Neural progenitor cell (in vitro differentiated cells): ENCODE measurements around the gene NOX3. TPM values are rescaled to one million over a fixed set of nuclear protein-coding genes. Genes with fewer than 3 reads are reported as not detected.
"Not testable (repeated sequence)": the region's sequence is repeated elsewhere in the genome, so short reads cannot be mapped to it uniquely, and the experiment has no call there.

Experiments
- DNase-seq: peaks from one replicate; pipeline ENCODE4 v3.0.0-alpha.2; 2016; ENCODE audit warnings: low spot score
- H2AFZ ChIP-seq: fragments of 200-600 bp; sonication (generic); replicated peaks from 2 replicates; pipeline ENCODE4 v1.6.1; 2016; ENCODE audit warnings: antibody characterized with exemption
- H3F3A ChIP-seq: fragments of 200-600 bp; sonication (generic); 2 replicates; pipeline ENCODE4 v1.6.1; 2016; ENCODE audit warnings: antibody characterized with exemption, low read depth
- H3K27ac ChIP-seq: fragments of 200-600 bp; sonication (generic); 2 replicates; pipeline ENCODE4 v1.5.1; 2016; ENCODE audit warnings: mild to moderate bottlenecking
- H3K27me3 ChIP-seq: fragments of 200-600 bp; sonication (generic); 2 replicates; pipeline ENCODE4 v1.6.1; 2016; ENCODE audit warnings: mild to moderate bottlenecking, moderate library complexity
- H3K36me3 ChIP-seq: fragments of 200-600 bp; sonication (generic); 2 replicates; pipeline ENCODE4 v1.5.1; 2016
- H3K4me1 ChIP-seq: fragments of 200-600 bp; sonication (generic); 2 replicates; pipeline ENCODE4 v1.6.1; 2016; ENCODE audit warnings: mixed run types
- H3K4me2 ChIP-seq: fragments of 200-600 bp; sonication (generic); 2 replicates; pipeline ENCODE4 v1.6.1; 2016
- H3K4me3 ChIP-seq: fragments of 200-600 bp; sonication (generic); 2 replicates; pipeline ENCODE4 v1.5.1; 2016
- H3K79me2 ChIP-seq: fragments of 200-600 bp; sonication (generic); 2 replicates; pipeline ENCODE4 v1.6.1; 2016; ENCODE audit warnings: low read depth
- H3K9ac ChIP-seq: fragments of 200-600 bp; sonication (generic); 2 replicates; pipeline ENCODE4 v1.6.1; 2016
- H3K9me3 ChIP-seq: fragments of 200-600 bp; sonication (generic); 2 replicates; pipeline ENCODE4 v1.5.1; 2016; ENCODE audit warnings: low read depth
- H4K20me1 ChIP-seq: fragments of 200-600 bp; sonication (generic); 2 replicates; pipeline ENCODE4 v1.6.1; 2016; ENCODE audit warnings: low read depth
- H3K27ac Mint-ChIP-seq: 3 replicates; pipeline ENCODE4 v1.8.0; 2021; ENCODE audit warnings: mixed read lengths
- H3K27me3 Mint-ChIP-seq: 2 replicates; pipeline ENCODE4 v1.8.0; 2022; ENCODE audit warnings: low read depth, mild to moderate bottlenecking, inconsistent platforms, moderate library complexity, mixed read lengths; ENCODE audit not compliant: insufficient read depth
- H3K36me3 Mint-ChIP-seq: 3 replicates; pipeline ENCODE4 v1.8.0; 2021; ENCODE audit warnings: mixed read lengths
- H3K4me1 Mint-ChIP-seq: 3 replicates; pipeline ENCODE4 v1.8.0; 2021; ENCODE audit warnings: mixed read lengths
- H3K4me3 Mint-ChIP-seq: 3 replicates; pipeline ENCODE4 v1.8.0; 2021; ENCODE audit warnings: mild to moderate bottlenecking, moderate library complexity, mixed read lengths
- H3K9me3 Mint-ChIP-seq: 3 replicates; pipeline ENCODE4 v1.8.0; 2020; ENCODE audit warnings: mixed read lengths
- EZH2 ChIP-seq: fragments of 200-600 bp; sonication (generic); IDR thresholded peaks from 2 replicates; pipeline ENCODE4 v1.6.1; 2017; ENCODE audit warnings: antibody characterized with exemption, mild to moderate bottlenecking, moderate library complexity
- EZH2phosphoT487 ChIP-seq: fragments of 200-600 bp; sonication (generic); IDR thresholded peaks from 2 replicates; pipeline ENCODE4 v1.6.1; 2017; ENCODE audit warnings: antibody characterized with exemption
- total RNA-seq: library from RNA; depleted of rRNA; stranded (reverse); fragments of >200 nt; gene quantifications from 2 replicates; pipeline ENCODE4 v1.2.3, GENCODE V29; 2015; ENCODE audit warnings: low replicate concordance
- TF ChIP-seq, protein P1 (sequence below): fragments of 200-600 bp; sonication (generic); IDR thresholded peaks from 2 replicates; pipeline ENCODE4 v1.5.1; 2017; ENCODE audit warnings: antibody characterized with exemption, mild to moderate bottlenecking

Gene NOX3
- total RNA-seq, 1 donor from 2014 or later = not detected

DNA sequence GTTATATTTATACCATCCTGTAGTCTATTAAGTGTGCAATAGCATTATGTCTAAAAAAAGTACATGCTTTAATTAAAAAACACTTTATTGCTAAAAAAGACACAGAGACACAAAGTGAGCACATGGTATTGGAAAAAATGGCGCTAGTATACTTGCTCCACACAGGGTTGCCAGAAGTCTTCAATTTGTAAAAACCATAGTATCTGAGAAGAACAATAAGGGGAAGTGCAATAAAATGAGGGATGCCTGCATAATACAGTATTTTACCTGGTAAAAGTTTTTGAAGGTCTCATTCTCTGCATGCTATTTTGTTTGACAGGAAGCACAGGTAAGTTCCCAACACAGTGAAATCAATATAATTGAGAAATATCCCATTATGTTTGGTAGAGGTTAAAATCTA, 1.6 kb downstream of the NOX3 start:
- Histone ChIP-seq H3K9me3 (no peaks in the 10 kb centered on the region), H3K27ac (no peak overlapping the region), H3K36me3 (no peaks in the 10 kb centered on the region), H4K20me1 (no peaks in the 10 kb centered on the region), H3K4me2 (no peak overlapping the region), H3F3A (peaks cover 3% of the 10 kb centered on the region), H3K4me1 (peaks cover 28% of the 10 kb centered on the region), H3K79me2 (no peaks in the 10 kb centered on the region), H2AFZ (no peak overlapping the region), H3K27me3 (no peaks in the 10 kb centered on the region), H3K4me3 (no peak overlapping the region), H3K9ac (no peak overlapping the region)
- H3K27me3 Mint-ChIP-seq = peaks cover 2% of the 10 kb centered on the region
- DNase-seq = no peak
- H3K27ac Mint-ChIP-seq = no peak overlapping the region
- no peak for TF ChIP-seq EZH2
- TF ChIP-seq, protein P1, sequence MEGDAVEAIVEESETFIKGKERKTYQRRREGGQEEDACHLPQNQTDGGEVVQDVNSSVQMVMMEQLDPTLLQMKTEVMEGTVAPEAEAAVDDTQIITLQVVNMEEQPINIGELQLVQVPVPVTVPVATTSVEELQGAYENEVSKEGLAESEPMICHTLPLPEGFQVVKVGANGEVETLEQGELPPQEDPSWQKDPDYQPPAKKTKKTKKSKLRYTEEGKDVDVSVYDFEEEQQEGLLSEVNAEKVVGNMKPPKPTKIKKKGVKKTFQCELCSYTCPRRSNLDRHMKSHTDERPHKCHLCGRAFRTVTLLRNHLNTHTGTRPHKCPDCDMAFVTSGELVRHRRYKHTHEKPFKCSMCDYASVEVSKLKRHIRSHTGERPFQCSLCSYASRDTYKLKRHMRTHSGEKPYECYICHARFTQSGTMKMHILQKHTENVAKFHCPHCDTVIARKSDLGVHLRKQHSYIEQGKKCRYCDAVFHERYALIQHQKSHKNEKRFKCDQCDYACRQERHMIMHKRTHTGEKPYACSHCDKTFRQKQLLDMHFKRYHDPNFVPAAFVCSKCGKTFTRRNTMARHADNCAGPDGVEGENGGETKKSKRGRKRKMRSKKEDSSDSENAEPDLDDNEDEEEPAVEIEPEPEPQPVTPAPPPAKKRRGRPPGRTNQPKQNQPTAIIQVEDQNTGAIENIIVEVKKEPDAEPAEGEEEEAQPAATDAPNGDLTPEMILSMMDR = no peak
- TF ChIP-seq EZH2phosphoT487 = no peak
- H3K36me3 Mint-ChIP-seq = no peaks in the 10 kb centered on the region
- H3K4me3 Mint-ChIP-seq = no peak overlapping the region
- peaks cover 16% of the 10 kb centered on the region for H3K4me1 Mint-ChIP-seq
- no peaks in the 10 kb centered on the region for H3K9me3 Mint-ChIP-seq

DNA sequence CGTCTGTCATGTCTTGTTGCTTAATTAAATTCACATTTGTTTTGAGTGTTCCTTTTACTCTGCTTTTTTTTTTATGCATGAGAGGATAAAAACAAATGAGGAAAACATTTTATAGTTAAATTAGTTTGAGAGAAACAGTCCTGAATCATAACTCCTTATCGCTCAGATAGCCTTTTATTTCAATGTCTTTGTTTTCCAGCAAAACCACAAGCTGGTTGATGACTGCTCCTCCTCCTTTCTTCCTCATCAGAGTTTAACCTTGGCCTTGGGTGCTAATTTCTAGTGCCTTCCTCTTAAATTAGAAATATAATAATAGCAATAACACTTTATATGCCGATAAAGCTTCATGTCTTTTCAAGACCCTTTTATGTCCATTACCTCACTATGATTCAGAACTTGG, 3.1 kb downstream of the NOX3 start:
- Histone ChIP-seq H3K36me3 (no peaks in the 10 kb centered on the region), H3K4me3 (no peak overlapping the region), H3K27ac (no peak overlapping the region), H3K79me2 (no peaks in the 10 kb centered on the region), H3K4me2 (no peak overlapping the region), H3F3A (peaks cover 3% of the 10 kb centered on the region), H3K4me1 (peaks cover 34% of the 10 kb centered on the region), H3K27me3 (no peaks in the 10 kb centered on the region), H3K9ac (no peak overlapping the region), H2AFZ (no peak overlapping the region), H3K9me3 (no peaks in the 10 kb centered on the region), H4K20me1 (no peaks in the 10 kb centered on the region)
- H3K4me1 Mint-ChIP-seq = peaks cover 22% of the 10 kb centered on the region
- no peaks in the 10 kb centered on the region for H3K9me3 Mint-ChIP-seq
- H3K27ac Mint-ChIP-seq = no peak overlapping the region
- TF ChIP-seq EZH2phosphoT487 = no peak
- no peak for TF ChIP-seq EZH2
- TF ChIP-seq, protein P1 = no peak
- no peak overlapping the region for H3K4me3 Mint-ChIP-seq
- no peaks in the 10 kb centered on the region for H3K36me3 Mint-ChIP-seq
- no peak for DNase-seq
- H3K27me3 Mint-ChIP-seq = peaks cover 2% of the 10 kb centered on the region

DNA sequence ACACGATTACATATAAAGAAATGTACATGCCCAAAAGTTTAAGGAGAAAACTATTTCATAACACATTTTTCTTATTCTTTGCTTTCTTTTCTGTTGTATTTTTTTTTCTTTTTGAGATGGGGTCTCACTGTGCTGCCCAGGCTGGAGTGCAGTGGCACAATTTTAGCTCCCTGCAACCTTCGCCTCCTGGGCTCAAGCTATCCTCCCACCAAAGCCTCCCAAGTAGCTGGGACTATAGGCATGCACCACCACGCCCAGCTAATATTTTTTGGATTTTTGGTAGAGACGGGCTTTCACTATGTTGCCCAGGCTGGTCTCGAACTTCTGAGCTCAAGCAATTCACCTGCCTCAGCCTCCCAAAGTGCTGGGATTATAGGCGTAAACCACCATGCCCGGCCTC, 4.1 kb downstream of the NOX3 start:
- not testable (repeated sequence) for H3K27ac Mint-ChIP-seq, H3K4me3 Mint-ChIP-seq, H4K20me1 ChIP-seq, H3K79me2 ChIP-seq, H3K9me3 Mint-ChIP-seq, DNase-seq, H3F3A ChIP-seq, H3K27me3 ChIP-seq, H3K4me3 ChIP-seq, H3K36me3 Mint-ChIP-seq, H3K36me3 ChIP-seq, H3K9ac ChIP-seq, H3K4me2 ChIP-seq, H3K9me3 ChIP-seq, H2AFZ ChIP-seq, H3K27ac ChIP-seq, H3K27me3 Mint-ChIP-seq
- peaks cover 30% of the 10 kb centered on the region for H3K4me1 ChIP-seq
- peaks cover 22% of the 10 kb centered on the region for H3K4me1 Mint-ChIP-seq

DNA sequence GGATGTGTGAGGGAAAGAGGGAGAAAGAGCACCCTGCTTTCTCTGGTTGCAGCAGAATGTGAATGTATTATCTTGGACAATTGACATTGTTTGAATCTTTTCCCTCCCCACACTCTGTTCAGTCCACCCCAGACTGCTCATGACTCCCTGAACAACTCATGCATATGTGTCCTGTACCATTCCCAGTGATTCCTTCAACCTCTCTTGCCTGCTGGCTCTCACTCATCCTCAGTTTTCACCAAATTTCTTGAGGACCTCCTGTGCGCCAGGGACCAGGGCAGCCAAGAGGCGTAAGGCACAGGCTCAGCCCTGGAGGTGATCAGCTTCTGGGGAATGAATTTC, 5.4 kb downstream of the NOX3 start:
- Mint-ChIP-seq H3K9me3 (no peaks in the 10 kb centered on the region), H3K27ac (no peak overlapping the region), H3K27me3 (peaks cover 2% of the 10 kb centered on the region), H3K4me3 (no peak overlapping the region), H3K36me3 (no peaks in the 10 kb centered on the region), H3K4me1 (peaks cover 19% of the 10 kb centered on the region)
- Histone ChIP-seq H3K79me2 (no peaks in the 10 kb centered on the region), H3K27me3 (no peaks in the 10 kb centered on the region), H3K36me3 (no peaks in the 10 kb centered on the region), H4K20me1 (no peaks in the 10 kb centered on the region), H3K4me1 (peaks cover 20% of the 10 kb centered on the region), H3K4me2 (no peak overlapping the region), H3F3A (peaks cover 3% of the 10 kb centered on the region), H3K9me3 (no peaks in the 10 kb centered on the region), H3K9ac (no peak overlapping the region), H3K4me3 (no peak overlapping the region), H3K27ac (no peak overlapping the region), H2AFZ (no peak overlapping the region)
- DNase-seq = no peak
- TF ChIP-seq EZH2phosphoT487 = no peak
- TF ChIP-seq EZH2 = no peak
- TF ChIP-seq, protein P1 = no peak
